ENCODE measurements around the gene POU2F1. TPM values are rescaled to one million over a fixed set of nuclear protein-coding genes. Genes with fewer than 3 reads are reported as not detected.
A peak's percentile ranks its signal among the peaks of the same experiment; 100 is the strongest.
"Not testable (repeated sequence)": the region's sequence is repeated elsewhere in the genome, so short reads cannot be mapped to it uniquely, and the experiment has no call there.

Gene POU2F1
- total RNA-seq, 2 donors from 2014 or later: 48.6 to 49.4 TPM

DNA sequence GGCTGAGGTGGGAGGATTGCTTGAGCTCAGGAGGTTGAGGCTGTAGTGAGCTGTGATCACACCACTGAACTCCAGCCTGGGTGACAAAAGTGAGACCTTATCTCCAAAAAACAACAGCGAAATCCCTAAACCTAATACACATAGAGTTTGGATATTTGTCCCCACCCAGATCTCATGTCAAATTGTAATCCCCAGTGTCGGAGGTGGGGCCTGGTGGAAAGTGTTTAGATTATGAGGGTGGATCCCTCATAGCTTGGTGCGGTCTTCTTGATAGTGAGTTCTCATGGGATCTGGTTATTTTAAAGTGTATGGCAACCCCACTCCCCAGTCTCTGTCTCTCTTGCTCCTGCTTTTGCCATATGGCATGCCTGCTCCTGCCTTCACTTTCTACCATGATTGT, 94.0 kb downstream of the POU2F1 start:
- Mint-ChIP-seq H3K9me3 (peaks cover 56% of the 10 kb centered on the region), H3K27ac (no peak overlapping the region), H3K4me3 (no peak overlapping the region), H3K27me3 (ENCODE audit: insufficient read depth) (no peaks in the 10 kb centered on the region), H3K36me3 (ENCODE audit: low read depth) (peaks cover 55% of the 10 kb centered on the region), H3K4me1 (no peaks in the 10 kb centered on the region)
- DNase-seq: no peak
- no peak for TF ChIP-seq CTCF (conservative IDR thresholded peaks at IDR 0.05)
- Histone ChIP-seq H3K4me3 (ENCODE audit: low read length) (no peak overlapping the region), H3K27ac (ENCODE audit: low read depth, low read length) (no peak overlapping the region), H3K9ac (ENCODE audit: extremely low read depth, low read length, poor library complexity, severe bottlenecking) (no peak overlapping the region), H3K9me3 (ENCODE audit: control insufficient read depth, low read length) (peaks cover 50% of the 10 kb centered on the region), H3K36me3 (ENCODE audit: control insufficient read depth, insufficient read depth, low read length) (peaks cover 22% of the 10 kb centered on the region), H3K27me3 (ENCODE audit: control insufficient read depth, insufficient read depth, low read length, poor library complexity, severe bottlenecking) (no peaks in the 10 kb centered on the region), H3K4me1 (ENCODE audit: control insufficient read depth, insufficient read depth, low read length) (no peaks in the 10 kb centered on the region)
- 90 to 100% methylated on average over 1 to 3 of the region's 3 CpGs for WGBS, 2 experiments (ENCODE audit: insufficient coverage in 1 of 2, insufficient read length in 1 of 2)

- TF ChIP-seq CTCF (conservative IDR thresholded peaks at IDR 0.05): no peak
- H3K36me3 Mint-ChIP-seq (ENCODE audit: low read depth): peaks cover 83% of the 10 kb centered on the region
- H3K27ac ChIP-seq (ENCODE audit: low read depth, low read length): no peak overlapping the region
- 99 to 100% methylated on average over 2 of the region's 3 CpGs for WGBS, 2 experiments (ENCODE audit: insufficient coverage in 1 of 2, insufficient read length in 1 of 2)
- no peak overlapping the region for H3K4me3 Mint-ChIP-seq
- H3K9me3 ChIP-seq (ENCODE audit: control insufficient read depth, low read length): peaks cover 78% of the 10 kb centered on the region
- no peak overlapping the region for H3K27ac Mint-ChIP-seq
- no peaks in the 10 kb centered on the region for H3K27me3 ChIP-seq (ENCODE audit: control insufficient read depth, insufficient read depth, low read length, poor library complexity, severe bottlenecking)
- no peaks in the 10 kb centered on the region for H3K4me1 Mint-ChIP-seq
- peaks cover 84% of the 10 kb centered on the region for H3K9me3 Mint-ChIP-seq
- peaks cover 22% of the 10 kb centered on the region for H3K36me3 ChIP-seq (ENCODE audit: control insufficient read depth, insufficient read depth, low read length)
- H3K4me3 ChIP-seq (ENCODE audit: low read length): peak overlapping the region; percentile 47
- H3K27me3 Mint-ChIP-seq (ENCODE audit: insufficient read depth): no peaks in the 10 kb centered on the region
- DNase-seq: no peak
- no peak overlapping the region for H3K9ac ChIP-seq (ENCODE audit: extremely low read depth, low read length, poor library complexity, severe bottlenecking)
- H3K4me1 ChIP-seq (ENCODE audit: control insufficient read depth, insufficient read depth, low read length): no peaks in the 10 kb centered on the region
Measured at GRCh38 chr1:167317463-167317862, 96.8 kb downstream of the POU2F1 start.

DNA sequence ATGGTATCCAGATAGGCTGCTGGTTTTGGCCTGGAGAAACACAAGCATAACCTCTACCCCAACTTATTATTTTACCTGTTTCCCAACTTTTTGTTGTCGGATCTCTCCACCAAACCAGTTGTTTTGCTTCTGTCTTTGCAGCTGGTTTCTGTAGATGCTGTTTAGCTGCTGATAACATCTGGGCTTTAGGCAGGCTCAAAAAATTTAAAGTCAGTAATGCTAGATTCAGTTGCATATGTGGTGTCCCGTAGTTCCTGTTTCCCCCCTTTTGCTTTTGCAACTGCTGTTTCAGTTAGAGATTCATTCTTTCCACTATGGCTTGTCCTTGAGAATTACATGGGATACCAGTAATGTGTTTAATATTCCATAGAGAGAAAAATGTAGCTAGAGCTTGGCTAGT, 98.5 kb downstream of the POU2F1 start:
- H3K9me3 Mint-ChIP-seq: peaks cover 98% of the 10 kb centered on the region

DNA sequence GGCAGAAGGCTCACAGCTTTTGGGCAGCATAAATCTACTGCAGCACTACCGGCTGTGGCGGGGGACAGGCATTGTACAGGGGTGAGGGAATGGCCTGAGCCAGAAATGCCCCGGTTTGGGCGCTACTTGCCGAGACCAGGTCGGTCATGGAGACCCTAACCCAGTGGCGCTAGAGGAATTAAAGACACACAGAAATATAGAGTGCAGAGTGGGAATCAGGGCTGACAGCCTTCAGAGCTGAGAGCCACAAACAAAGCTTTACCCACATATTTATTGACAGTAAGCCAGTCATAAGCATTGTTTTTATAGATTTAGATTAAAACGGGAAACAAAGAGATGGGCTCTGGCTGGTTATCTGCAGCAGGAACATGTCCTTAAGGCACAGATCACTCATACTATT, 101.8 kb downstream of the POU2F1 start:
- Histone ChIP-seq H3K4me3 (ENCODE audit: low read length) (peak overlapping the region; percentile 50), H3K27me3 (ENCODE audit: control insufficient read depth, insufficient read depth, low read length, poor library complexity, severe bottlenecking) (no peaks in the 10 kb centered on the region), H3K4me1 (ENCODE audit: control insufficient read depth, insufficient read depth, low read length) (no peaks in the 10 kb centered on the region), H3K27ac (ENCODE audit: low read depth, low read length) (no peak overlapping the region), H3K9me3 (ENCODE audit: control insufficient read depth, low read length) (peaks cover 98% of the 10 kb centered on the region), H3K36me3 (ENCODE audit: control insufficient read depth, insufficient read depth, low read length) (peaks cover 37% of the 10 kb centered on the region), H3K9ac (ENCODE audit: extremely low read depth, low read length, poor library complexity, severe bottlenecking) (no peak overlapping the region)
- Mint-ChIP-seq H3K36me3 (ENCODE audit: low read depth) (peaks cover 89% of the 10 kb centered on the region), H3K4me1 (peaks cover 8% of the 10 kb centered on the region), H3K4me3 (no peak overlapping the region), H3K27ac (no peak overlapping the region), H3K9me3 (peaks cover 88% of the 10 kb centered on the region), H3K27me3 (ENCODE audit: insufficient read depth) (no peaks in the 10 kb centered on the region)
- 95 to 100% methylated on average over 6 to 8 of the region's 8 CpGs for WGBS, 2 experiments (ENCODE audit: insufficient coverage in 1 of 2, insufficient read length in 1 of 2)
- no peak for TF ChIP-seq CTCF (conservative IDR thresholded peaks at IDR 0.05)
- no peak for DNase-seq

More for the DNA sequence above, 98.5 kb downstream of the POU2F1 start:
- peaks cover 37% of the 10 kb centered on the region for H3K36me3 ChIP-seq (ENCODE audit: control insufficient read depth, insufficient read depth, low read length)
- H3K4me3 ChIP-seq (ENCODE audit: low read length); H3K27ac Mint-ChIP-seq; H3K9ac ChIP-seq (ENCODE audit: extremely low read depth, low read length, poor library complexity, severe bottlenecking); H3K27ac ChIP-seq (ENCODE audit: low read depth, low read length); DNase-seq; H3K4me3 Mint-ChIP-seq; H3K4me1 ChIP-seq (ENCODE audit: control insufficient read depth, insufficient read depth, low read length); H3K27me3 Mint-ChIP-seq (ENCODE audit: insufficient read depth); H3K27me3 ChIP-seq (ENCODE audit: control insufficient read depth, insufficient read depth, low read length, poor library complexity, severe bottlenecking); H3K4me1 Mint-ChIP-seq: not testable (repeated sequence)
- H3K36me3 Mint-ChIP-seq (ENCODE audit: low read depth): peaks cover 94% of the 10 kb centered on the region
- WGBS, 2 experiments (ENCODE audit: insufficient coverage in 1 of 2, insufficient read length in 1 of 2): 92 to 100% methylated on average over 1 to 2 of the region's 2 CpGs
- H3K9me3 ChIP-seq (ENCODE audit: control insufficient read depth, low read length): peaks cover 96% of the 10 kb centered on the region

Data from endodermal cell (in vitro differentiated cells).